ENCODE results near the gene FGF4.

The FGF4 gene

DNA sequence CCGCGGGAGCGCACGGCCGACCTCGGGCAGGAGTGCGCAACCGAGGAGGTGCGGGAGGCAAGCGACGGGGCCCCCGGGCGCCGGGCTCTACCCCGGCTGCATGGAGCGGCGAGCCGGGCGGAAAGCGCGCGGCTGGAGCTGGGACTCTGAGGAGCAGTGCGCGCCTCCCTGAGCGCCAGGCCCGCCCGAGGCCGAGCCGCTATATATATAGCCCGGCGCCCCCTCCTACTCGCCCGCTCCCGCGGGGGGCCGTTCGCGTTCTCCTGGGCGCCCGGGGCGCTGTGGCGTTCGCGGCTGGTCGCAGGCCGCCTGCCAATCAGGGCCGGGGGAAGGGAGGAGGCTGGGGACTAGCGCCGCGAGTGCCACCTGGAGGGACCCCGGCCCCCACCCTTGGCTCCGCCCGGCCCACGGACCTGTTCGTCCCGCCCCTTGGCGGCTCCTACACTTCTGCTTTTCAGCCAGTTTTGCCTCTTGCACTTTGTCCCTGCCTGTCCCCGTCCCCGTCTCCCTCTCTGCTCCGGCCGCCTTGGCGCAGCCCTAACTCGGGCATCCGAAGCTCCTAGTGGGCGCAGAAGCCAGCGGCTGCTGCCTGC, at the start of gene FGF4:
Gene FGF4, minus strand, starts transcription at position 179 of the 593 bp plus-strand sequence. CDS start 257 bp downstream, outside the sequence.
- no peak for DNase-seq

DNA sequence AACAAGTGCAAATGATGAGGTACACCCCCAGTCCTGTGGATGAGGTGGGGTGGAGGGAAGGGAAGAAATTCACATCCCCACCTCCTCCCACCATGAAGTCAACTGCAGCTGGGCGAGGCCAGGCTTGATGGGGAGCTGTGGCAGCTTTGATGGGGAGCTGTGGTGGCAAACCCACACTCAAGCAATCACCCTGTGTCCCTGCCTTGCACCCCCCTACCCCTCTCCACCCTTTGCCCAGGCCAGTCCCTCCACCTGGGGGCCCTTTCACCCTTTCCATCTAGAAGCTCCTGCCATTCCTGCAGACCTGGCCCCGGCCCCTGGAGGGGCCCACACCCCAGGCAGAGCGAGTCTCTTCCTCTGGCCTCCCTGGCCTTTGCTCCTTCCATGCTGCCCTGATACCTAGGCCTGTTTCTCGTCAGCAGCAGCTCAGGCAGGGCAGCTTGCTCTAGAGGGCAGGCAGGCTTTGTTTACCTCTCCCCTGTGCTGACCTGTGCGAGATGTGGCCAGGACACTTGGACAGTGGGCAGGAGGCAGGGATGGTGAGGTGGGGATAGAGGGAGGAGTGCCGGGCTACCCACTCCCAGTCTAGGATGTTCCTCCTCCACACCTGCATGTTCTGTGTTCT, 48.6 kb upstream of the FGF4 start:
- no peak for DNase-seq

DNA sequence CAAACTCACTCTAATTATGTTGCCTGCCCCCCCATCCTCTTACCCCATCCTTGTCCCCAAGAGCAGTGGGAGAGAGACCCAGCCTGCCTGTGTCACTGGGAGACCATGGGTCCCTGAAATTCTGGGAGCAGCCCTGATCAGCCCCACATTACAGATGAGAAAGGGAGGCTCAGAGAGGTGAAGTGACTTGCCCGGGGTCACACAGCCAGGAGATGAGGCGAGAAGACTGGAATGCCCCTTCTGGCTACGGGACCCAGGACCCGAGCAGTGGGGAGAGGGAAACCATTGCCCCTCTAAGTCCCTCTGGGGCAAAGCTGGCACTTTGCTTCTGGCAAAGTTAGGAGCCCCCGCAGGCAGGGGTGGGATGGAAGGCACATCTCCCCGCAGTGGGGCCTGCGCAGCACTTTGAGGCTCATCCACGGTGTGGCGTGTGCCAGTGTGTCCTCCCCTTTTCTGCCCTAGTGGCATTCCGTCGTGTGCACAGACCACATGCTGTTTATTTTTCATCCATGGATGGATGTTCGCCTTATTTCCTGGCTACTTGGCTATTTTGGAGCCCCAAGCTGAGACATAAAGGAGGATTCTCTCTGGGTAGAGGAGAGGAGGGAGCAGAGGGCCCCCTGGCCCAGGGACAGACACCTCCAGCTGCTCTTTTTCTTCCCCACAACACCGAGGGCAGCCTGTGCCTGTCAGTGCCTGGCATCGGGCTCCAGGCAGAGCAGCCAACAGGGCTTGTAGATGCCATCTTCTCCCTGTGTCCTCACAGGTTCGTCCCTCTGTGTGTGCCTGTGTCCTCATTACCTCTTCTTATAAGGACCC, 47.7 kb upstream of the FGF4 start:
- no peak for DNase-seq

DNA sequence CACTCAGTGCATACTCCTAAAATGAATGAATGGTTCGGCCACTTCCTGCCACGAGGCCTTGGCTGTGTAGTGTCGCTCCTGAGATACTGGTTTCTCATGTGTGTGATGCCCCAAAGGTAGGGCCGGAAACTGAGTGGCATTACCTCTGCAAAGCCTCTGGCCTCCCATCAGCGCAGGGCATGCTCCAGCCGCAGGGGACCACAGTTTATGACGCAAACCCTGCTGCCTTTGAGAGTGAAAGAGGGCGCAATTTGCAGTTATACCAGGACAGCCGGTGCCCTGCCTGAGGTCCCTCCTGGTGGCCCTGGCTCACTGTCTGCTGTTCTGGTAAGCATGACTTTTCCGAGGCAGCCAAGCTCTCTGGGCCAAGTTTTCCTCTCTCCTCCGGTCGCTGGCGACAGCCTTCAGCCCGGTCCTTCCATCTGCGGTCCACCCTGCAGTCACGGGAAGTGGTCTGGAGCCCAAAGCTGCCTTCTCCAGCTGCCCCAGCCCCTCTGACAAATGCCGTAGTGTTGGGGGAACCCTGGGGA, 46.4 kb upstream of the FGF4 start:
- no peak for DNase-seq

- DNase-seq, result no peak
Measured at GRCh38 chr11:69820441-69820840, 45.3 kb upstream of the FGF4 start.

DNA sequence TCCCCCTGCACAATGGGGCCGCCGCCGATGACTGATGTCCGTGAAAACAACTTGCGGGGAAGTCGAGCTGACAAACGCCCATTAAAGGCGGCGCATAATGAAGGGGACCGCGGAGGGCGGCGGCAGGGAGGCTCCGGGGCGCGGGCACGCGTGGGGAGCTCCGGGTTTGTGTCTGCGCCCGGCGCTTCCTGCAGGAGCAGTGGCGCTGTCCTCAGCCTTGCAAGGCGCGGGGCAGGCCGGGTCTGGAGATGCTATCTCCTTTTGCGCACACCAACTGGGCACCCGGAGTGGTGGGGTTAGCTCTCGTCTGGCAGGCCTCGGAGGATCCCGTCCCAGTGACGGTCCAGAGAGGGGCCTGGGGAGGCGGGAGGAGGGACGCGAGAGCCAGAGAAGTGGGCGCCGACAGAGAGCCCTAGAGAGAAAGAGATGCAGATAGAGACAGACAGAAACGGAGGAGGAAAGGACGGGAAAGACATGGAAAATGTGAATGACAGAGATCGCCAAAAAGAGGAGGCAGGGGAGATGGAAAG, 44.5 kb upstream of the FGF4 start:
- DNase-seq, result no peak

- no peak for DNase-seq
Measured at GRCh38 chr11:69818603-69819441, 43.7 kb upstream of the FGF4 start, which contains the start of gene FGF3. TSS of gene FGF3 (minus strand) at chr11:69819416. CDS start at chr11:69818933, 483 bp downstream.

DNA sequence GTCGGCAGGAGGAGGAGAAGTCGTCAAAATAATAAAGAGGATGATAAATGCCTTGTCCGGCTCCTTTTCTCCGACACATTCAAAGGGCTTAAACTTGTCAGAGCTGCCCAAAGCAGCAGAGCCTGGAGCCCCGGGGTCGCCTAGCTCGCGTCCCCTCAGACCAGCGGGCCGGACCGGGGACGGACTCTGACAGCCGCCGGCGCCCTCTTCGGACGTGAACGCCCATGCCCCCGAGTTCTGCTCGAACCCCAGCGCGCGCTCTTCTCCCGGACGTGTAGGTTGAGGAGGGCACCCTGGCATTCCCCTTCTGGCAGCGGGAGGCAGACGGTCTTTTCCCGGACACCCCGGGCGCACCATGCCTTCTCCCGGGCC, 43.1 kb upstream of the FGF4 start:
- DNase-seq, result no peak

- DNase-seq, result no peak
Measured at GRCh38 chr11:69817265-69818230, 42.4 kb upstream of the FGF4 start.

GRCh38 chr11:69816671-69817070, 41.5 kb upstream of the FGF4 start:
- DNase-seq, result no peak

DNA sequence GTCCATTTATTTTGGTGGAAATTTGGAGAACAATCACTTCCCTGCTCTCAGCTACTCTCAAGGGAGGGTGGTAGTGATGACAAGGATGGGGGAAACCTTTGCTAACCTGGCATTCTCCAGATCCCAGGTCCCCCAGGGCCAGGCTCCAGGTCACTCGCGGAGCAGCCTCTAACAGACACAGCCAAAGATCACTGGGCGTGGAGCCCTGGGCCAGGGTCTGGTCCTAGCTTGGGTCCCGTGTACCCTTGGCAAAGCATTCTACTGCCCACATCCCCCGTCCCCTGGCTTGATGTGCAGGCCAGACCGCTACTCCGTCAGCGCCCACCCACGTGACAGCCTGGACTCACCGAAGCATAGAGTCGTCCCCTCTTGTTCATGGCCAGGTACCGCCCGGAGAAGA, 40.8 kb upstream of the FGF4 start:
- DNase-seq, result no peak

GRCh38 chr11:69814902-69815301, 39.8 kb upstream of the FGF4 start:
- no peak for DNase-seq

DNA sequence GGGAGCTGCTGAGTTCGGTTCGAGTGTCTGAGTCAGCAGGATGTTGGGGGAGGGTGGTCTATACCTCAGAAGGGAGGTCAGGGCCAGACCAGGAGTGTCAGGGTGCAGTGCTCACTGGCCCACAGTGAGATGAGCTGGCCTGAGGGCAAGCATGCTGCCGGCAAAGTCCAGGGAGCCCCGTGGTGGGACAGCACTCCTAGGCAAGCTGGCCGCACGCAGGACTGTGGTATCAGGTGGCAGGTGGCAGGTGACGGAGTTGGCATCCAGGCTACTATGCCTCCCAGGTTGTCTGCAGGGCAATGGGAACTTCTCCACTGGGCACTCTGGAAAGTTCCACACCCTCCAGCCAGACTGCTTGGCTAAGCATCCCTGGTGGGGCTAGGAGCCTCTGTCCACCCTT, 39.3 kb upstream of the FGF4 start:
- DNase-seq, result no peak

GRCh38 chr11:69813839-69814238, 38.7 kb upstream of the FGF4 start:
- no peak for DNase-seq

DNA sequence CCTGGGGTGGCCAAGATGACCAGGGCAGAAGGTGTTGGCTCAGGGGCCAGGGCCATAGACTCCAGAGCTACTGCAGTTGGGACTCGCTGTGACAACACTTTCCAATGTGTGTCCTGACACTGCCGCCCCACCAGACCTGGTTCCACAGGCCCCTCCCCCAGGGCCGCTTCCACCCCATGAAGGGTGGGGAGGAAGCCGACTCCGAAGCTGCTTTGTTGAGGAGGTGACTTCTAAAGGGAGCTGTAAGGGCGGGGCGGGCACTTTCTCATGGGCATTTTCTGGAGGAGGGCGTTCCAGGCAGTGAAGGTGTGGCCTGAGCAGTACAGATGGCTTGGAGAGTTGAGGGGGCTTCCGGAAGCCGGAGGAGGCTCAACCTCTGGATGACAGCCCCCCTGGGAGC, 37.8 kb upstream of the FGF4 start:
- no peak for DNase-seq

DNA sequence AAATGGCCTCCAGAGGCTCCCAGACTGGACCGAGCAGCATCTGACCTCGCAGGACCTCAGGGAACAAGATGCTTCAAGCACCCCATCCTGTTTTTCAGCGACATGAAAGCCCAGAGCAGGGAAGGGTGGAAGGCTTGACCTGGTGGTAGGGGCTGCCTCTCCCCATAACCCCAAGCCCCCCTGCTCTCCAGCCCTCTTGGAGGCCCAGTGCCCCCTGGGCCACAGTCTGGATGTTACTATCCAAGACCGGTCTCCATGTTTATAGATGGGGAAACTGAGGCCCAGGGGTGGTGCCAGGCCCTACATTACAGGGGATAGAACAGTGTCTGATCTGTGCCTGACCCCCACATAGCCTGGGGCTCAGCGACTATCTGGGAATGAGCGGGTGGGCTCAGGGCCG, 37.1 kb upstream of the FGF4 start:
- DNase-seq, result no peak

GRCh38 chr11:69811431-69811830, 36.3 kb upstream of the FGF4 start:
- no peak for DNase-seq

- DNase-seq, result no peak
Measured at GRCh38 chr11:69810289-69811118, 35.4 kb upstream of the FGF4 start.

DNA sequence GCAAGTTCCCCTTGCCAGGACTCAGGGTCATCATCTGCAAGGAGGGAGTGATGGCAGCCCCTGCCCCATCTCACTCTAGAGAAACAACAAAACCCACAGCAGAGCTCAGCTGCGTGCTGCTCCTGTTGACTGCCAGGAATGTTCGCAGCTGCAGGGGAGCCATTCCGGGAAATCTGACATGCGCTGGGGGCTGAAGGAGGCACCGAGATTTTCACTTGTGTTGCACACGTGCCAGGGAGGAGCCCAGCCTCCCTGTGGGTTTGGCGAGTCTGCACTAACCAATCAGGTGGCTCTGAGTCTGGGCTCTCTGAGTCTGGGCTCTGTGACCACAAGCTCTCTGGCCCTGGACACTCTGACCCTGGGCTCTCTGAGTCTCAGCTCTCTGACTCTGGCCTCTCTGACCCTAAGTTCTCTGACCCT, 33.5 kb upstream of the FGF4 start:
- no peak for DNase-seq

DNA sequence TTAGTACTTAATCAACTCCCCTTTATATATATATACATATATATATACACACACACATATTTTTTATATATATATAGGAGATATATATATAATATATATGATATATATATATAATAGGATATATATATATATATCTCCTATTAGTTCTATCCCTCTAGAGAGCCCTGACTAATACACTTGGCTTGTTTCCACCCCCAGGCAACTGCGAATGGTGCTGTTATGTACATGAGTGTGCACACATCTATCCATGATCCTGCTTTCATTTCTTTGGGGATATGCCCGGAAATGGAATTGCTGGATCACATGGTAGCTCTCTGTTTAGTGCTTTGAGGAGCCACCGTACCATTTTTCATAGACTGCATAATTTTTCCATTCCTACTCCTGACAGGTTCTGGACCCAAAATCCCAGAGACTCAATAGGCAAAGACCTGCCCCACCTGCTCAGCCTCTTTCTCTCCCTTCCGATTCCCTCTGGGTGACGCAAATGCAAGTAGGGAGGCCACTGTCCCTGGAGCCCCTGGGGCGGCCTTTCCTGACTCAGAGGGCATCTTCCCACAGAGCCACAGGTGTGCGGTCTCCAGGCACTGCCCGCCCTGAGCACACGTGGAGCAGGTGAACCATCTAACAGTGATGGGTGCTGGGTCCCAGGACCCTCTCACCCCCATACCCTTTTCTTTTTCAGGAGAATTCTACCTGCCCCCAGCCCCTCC, 32.1 kb upstream of the FGF4 start:
- DNase-seq, result no peak

Measured in midbrain (tissue), 1 donor.